Left kidney (tissue), 2 donors: ENCODE measurements around the gene DGKA. TPM values are rescaled to one million over a fixed set of nuclear protein-coding genes. Genes with fewer than 3 reads are reported as not detected.
"Not testable (repeated sequence)": the region's sequence is repeated elsewhere in the genome, so short reads cannot be mapped to it uniquely, and the experiment has no call there.

ENCODE experiments used
- DNase-seq: peaks from one replicate; pipeline ENCODE4 v3.0.0-alpha.2; 2013
- polyA plus RNA-seq: library from polyadenylated mRNA; unstranded; fragments of 120-200 nt; gene quantifications from one replicate; pipeline ENCODE4 v1.2.1, GENCODE V29; 2013; ENCODE audit not compliant: insufficient read length

The DGKA gene
- polyA plus RNA-seq, 1 donor = 26.2 TPM

DNA sequence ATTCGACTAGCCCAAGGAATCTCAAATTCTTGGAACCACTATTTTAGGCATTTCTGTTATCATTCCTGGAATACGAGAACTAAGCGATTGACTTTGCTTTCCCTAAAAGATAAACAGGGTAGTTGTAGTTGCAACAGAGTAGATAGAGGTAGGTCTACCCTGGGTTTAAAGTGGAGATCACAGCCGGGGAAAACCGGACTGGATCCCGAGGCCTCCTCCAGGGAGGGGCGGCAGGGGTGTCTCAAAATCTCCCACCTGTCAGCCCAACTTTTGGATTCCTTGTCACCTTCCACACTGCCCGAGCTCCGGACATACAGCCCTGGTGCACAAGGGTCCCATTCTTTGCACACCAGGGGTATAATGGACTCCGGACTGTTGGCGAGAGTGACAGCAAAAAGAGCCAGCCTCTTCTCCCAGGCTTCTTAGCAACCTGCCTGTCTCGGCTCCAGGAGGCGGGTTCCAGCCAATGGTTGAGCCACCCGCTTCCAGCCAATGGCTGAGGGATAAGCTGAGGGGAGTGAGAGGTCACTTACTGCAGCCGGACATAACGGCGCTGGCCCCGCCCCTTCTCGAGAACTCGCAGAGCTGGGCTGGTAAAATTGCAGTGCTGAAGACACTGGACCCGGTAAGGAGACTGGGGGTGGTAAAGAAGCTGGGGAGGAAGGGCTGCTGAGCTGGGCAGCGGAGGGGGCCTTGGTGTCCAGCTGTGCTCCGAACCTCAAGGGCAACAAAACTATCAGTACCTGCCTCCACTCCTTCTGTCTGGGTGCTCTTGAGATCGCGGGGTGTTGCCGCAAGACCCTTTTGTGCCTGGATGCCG is 66.0 kb downstream of the DGKA start, which contains the start of gene SUOX:
TSS of gene SUOX (plus strand) at position 562 of the 820 bp plus-strand sequence. CDS start 4,946 bp downstream, outside the sequence.
- peak; percentile 96 for DNase-seq

DNA sequence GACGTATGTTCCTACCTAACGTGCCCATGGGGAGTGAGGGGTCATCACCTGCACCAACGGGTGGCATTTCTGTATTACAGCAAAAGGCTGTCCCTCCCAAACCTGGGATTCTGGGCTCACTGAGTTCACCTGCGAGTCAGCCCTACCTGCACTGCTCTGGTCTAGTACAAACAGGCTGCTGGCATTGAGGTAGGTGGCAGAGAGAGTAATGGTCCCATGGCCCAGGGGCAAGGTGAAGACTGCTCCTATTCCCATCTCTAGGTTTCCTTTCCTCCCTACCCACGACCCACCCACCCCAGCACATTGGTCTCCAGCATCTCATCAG is 66.5 kb downstream of the DGKA start:
- DNase-seq = no peak

DNA sequence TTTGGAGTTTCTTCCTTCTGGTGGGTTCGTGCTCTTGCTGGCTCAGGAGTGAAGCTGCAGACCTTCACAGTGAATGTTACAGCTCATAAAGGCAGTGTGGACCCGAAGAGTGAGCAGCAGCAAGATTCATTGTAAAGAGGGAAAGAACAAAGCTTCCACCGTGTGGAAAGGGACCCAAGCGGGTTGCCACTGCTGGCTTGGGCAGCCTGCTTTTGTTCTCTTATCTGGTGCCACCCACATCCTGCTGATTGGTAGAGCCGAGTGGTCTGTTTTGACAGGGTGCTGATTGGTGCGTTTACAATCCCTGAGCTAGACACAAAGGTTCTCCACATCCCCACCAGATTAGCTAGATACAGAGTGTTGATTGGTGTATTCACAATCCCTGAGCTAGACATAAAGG is 68.6 kb downstream of the DGKA start:
- not testable (repeated sequence) for DNase-seq

DNA sequence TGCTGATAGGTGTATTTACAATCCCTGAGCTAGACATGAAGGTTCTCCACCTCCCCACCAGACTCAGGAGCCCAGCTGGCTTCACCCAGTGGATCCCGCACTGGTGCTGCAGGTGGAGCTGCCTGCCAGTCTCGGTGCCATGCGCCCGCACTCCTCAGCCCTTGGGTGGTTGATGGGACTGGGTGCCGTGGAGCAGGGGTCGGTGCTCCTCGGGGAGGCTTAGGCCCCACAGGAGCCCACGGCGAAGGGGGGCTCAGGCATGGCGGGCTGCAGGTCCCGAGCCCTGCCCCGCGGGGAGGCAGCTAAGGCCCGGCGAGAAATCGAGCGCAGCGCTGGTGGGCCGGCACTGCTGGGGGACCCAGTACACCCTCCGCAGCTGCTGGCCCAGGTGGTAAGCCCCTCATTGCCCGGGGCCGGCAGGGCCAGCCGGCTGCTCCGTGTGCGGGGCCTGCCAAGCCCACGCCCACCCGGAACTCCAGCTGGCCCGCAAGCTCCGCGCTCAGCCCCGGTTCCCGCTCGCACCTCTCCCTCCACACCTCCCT is 69.1 kb downstream of the DGKA start:
- DNase-seq = not testable (repeated sequence)

DNA sequence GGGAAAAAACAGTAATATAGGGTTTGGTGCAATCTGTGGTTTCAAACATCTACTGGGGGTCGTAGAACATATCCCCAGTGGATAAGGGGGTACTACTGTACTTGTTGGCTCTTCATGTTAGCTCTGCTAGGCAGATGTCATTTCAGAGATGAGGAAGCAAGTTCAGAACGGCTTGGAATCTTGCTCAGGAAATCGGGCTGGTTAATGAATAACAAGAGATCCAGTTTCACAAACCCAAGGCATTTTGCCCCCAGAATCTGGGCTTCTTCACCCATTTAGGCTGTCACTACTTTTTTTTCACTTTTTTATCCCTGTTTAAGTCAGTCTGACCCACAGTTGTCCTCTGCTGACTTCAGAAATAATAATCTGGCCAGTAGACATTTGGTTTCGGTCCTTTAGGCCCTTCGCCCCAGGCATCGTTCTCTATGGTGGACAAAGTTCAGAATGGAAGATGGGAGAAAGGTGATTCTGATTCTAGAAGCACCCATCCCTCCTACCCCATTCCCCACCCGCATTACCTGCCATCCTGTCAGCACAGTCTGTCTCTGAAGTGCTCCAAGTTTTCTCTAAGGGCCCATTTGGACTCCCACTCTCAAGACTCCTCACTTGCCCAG is 70.6 kb downstream of the DGKA start:
- DNase-seq = no peak

DNA sequence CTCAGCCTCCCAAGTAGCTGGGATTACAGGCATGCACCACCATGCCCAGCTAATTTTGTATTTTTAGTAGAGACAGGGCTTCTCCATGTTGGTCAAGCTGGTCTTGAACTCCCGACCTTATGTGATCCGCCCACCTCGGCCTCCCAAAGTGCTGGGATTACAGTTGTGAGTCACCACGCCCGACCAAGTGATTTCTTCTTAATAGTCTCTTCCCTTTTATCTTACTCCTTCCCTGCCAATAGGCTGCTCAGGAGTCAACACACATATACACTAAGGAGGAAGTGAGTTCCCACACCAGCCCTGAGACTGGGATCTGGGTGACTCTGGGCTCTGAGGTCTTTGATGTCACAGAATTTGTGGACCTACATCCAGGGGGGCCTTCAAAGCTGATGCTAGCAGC is 72.4 kb downstream of the DGKA start:
- not testable (repeated sequence) for DNase-seq

Other genes starting within 250 kb of the DGKA start
- 35.2 TPM for gene ITGA7, start 223.3 kb upstream of the DGKA start, polyA plus RNA-seq
- gene BLOC1S1, start 215.1 kb upstream of the DGKA start, polyA plus RNA-seq = 101 TPM
- gene RDH5, start 210.8 kb upstream of the DGKA start, polyA plus RNA-seq = 36.1 TPM
- 592 TPM for gene CD63, start 202.2 kb upstream of the DGKA start, polyA plus RNA-seq
- 23.0 TPM for gene GDF11, start 188.0 kb upstream of the DGKA start, polyA plus RNA-seq
- gene SARNP, start 113.4 kb upstream of the DGKA start, polyA plus RNA-seq = 123 TPM
- 34.6 TPM for gene ORMDL2, start 113.1 kb upstream of the DGKA start, polyA plus RNA-seq
- gene DNAJC14, start 101.6 kb upstream of the DGKA start, polyA plus RNA-seq = 44.0 TPM
- gene MMP19, start 88.2 kb upstream of the DGKA start, polyA plus RNA-seq = 1.5 TPM
- gene PYM1, start 3.3 kb upstream of the DGKA start, polyA plus RNA-seq = 31.0 TPM
- 3.9 TPM for gene PMEL, start 34.9 kb downstream of the DGKA start, polyA plus RNA-seq
- gene CDK2, start 35.7 kb downstream of the DGKA start, polyA plus RNA-seq = 69.2 TPM
- 163 TPM for gene RAB5B, start 42.9 kb downstream of the DGKA start, polyA plus RNA-seq
- 55.5 TPM for gene SUOX, start 66.1 kb downstream of the DGKA start, polyA plus RNA-seq
- 25.6 TPM for gene IKZF4, start 89.9 kb downstream of the DGKA start, polyA plus RNA-seq
- 113 TPM for gene RPS26, start 110.8 kb downstream of the DGKA start, polyA plus RNA-seq
- gene ERBB3, start 149.0 kb downstream of the DGKA start, polyA plus RNA-seq = 111 TPM
- 164 TPM for gene PA2G4, start 173.4 kb downstream of the DGKA start, polyA plus RNA-seq
- gene RPL41, start 185.5 kb downstream of the DGKA start, polyA plus RNA-seq = 4,270 TPM
- gene ZC3H10, start 187.1 kb downstream of the DGKA start, polyA plus RNA-seq = 5.8 TPM
- 81.2 TPM for gene ESYT1, start 197.1 kb downstream of the DGKA start, polyA plus RNA-seq
- 155 TPM for gene MYL6B, start 221.4 kb downstream of the DGKA start, polyA plus RNA-seq
- gene MYL6, start 227.2 kb downstream of the DGKA start, polyA plus RNA-seq = 1,671 TPM